Measurements from ENCODE around the gene CAPZA1.

DNA sequence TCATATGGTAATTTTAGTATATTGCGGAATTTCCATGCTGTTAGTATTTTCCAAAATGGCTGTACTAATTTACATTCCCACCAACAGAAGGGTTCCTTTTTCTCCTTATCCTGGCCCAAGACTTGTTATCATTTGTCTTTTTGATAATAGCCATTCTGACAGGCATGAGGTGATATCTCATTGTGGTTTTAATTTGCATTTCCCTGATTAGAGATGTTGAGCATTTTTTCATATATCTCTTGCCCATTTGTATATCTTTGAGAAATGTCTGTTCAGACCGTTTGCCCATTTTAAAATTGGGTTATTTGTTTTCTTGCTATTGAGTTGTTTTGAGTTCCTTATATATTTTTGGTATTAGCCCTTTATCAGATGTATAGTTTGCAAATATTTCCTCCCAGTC is 14.0 kb downstream of the CAPZA1 start:
- no peak for TF ChIP-seq TCF12 (IDR thresholded peaks at IDR 0.05; ENCODE audit: low read depth, low read length)
- TF ChIP-seq YY1 (IDR thresholded peaks at IDR 0.05; ENCODE audit: low read depth, low read length), result no peak
- TF ChIP-seq, protein P1, sequence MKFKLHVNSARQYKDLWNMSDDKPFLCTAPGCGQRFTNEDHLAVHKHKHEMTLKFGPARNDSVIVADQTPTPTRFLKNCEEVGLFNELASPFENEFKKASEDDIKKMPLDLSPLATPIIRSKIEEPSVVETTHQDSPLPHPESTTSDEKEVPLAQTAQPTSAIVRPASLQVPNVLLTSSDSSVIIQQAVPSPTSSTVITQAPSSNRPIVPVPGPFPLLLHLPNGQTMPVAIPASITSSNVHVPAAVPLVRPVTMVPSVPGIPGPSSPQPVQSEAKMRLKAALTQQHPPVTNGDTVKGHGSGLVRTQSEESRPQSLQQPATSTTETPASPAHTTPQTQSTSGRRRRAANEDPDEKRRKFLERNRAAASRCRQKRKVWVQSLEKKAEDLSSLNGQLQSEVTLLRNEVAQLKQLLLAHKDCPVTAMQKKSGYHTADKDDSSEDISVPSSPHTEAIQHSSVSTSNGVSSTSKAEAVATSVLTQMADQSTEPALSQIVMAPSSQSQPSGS (IDR thresholded peaks at IDR 0.05; ENCODE audit: low read length), result no peak
- TF ChIP-seq, protein P2, sequence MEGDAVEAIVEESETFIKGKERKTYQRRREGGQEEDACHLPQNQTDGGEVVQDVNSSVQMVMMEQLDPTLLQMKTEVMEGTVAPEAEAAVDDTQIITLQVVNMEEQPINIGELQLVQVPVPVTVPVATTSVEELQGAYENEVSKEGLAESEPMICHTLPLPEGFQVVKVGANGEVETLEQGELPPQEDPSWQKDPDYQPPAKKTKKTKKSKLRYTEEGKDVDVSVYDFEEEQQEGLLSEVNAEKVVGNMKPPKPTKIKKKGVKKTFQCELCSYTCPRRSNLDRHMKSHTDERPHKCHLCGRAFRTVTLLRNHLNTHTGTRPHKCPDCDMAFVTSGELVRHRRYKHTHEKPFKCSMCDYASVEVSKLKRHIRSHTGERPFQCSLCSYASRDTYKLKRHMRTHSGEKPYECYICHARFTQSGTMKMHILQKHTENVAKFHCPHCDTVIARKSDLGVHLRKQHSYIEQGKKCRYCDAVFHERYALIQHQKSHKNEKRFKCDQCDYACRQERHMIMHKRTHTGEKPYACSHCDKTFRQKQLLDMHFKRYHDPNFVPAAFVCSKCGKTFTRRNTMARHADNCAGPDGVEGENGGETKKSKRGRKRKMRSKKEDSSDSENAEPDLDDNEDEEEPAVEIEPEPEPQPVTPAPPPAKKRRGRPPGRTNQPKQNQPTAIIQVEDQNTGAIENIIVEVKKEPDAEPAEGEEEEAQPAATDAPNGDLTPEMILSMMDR (IDR thresholded peaks at IDR 0.05; ENCODE audit: control extremely low read depth in 1 of 3, insufficient read depth in 1 of 3, low read depth in 1 of 3, low read length in 3 of 3), result no peak
- no peak for TF ChIP-seq POLR2A (IDR thresholded peaks at IDR 0.05; ENCODE audit: control extremely low read depth in 1 of 2, low read depth in 2 of 2, low read length in 2 of 2)
- no peak for TF ChIP-seq KDM1A (IDR thresholded peaks at IDR 0.05; ENCODE audit: borderline replicate concordance, low read length)
- TF ChIP-seq JUN (IDR thresholded peaks at IDR 0.05; ENCODE audit: low read depth, low read length), result no peak
- TF ChIP-seq PHF8 (conservative IDR thresholded peaks at IDR 0.05; ENCODE audit: low read depth, low read length), result no peak
- TF ChIP-seq POLR2AphosphoS5 (IDR thresholded peaks at IDR 0.05; ENCODE audit: low read depth, low read length), result no peak
- no peak for TF ChIP-seq EP300 (IDR thresholded peaks at IDR 0.05; ENCODE audit: borderline replicate concordance in 1 of 2, low read depth in 2 of 2, low read length in 2 of 2)
- no peak for TF ChIP-seq RFX5 (IDR thresholded peaks at IDR 0.05; ENCODE audit: borderline replicate concordance, low read depth, low read length)
